Pulmonary artery endothelial cell (primary cell): ENCODE measurements around the gene CLTCL1. TPM values are rescaled to one million over a fixed set of nuclear protein-coding genes. Genes with fewer than 3 reads are reported as not detected.

Experiments used
- DNase-seq: peaks from one replicate; pipeline ENCODE4 v3.0.0-alpha.2; 2011; ENCODE audit warnings: low read depth, low spot score
- total RNA-seq: library from RNA; depleted of rRNA; stranded (reverse); fragments of >200 nt; gene quantifications from 2 replicates; pipeline ENCODE4 v1.2.3, GENCODE V29; 2014

Gene CLTCL1
- total RNA-seq, 1 donor from 2014 or later, result 4.4 TPM

DNA sequence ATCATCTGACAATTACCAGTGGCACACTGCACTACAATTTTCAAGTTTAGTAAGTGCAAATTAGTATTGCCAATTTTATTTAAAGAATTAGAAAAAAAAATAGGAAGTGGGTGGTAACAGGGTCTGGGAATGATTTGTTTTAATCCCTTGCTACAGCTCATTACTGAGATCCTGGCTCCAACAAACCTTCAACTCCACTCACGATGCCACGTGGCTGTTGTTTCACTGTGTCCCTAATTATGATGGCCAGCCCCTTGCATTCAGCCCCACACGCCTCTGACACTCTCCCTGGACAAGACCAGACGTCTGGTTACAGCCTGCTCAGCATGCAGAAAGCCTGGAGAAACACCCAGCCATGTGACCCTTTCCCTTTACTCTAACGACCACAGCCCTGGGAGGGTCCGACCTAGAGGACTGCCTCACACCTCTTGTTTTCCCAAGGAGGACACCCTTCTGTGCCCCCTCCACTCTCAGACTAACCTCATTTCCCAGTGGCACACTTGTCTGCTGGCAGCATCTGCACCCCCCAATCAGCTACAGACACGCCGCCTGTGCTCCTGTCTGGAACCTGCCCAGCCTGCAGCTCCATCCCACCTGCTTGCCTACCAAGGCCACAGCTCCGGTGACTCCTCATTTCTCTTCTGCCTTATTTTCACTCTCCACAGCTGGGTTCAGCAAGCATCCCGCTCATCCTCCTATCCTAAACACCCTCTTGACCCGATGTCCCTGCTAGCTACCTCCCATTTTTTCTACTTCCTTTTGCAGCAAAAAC is 94.5 kb downstream of the CLTCL1 start:
- no peak for DNase-seq

DNA sequence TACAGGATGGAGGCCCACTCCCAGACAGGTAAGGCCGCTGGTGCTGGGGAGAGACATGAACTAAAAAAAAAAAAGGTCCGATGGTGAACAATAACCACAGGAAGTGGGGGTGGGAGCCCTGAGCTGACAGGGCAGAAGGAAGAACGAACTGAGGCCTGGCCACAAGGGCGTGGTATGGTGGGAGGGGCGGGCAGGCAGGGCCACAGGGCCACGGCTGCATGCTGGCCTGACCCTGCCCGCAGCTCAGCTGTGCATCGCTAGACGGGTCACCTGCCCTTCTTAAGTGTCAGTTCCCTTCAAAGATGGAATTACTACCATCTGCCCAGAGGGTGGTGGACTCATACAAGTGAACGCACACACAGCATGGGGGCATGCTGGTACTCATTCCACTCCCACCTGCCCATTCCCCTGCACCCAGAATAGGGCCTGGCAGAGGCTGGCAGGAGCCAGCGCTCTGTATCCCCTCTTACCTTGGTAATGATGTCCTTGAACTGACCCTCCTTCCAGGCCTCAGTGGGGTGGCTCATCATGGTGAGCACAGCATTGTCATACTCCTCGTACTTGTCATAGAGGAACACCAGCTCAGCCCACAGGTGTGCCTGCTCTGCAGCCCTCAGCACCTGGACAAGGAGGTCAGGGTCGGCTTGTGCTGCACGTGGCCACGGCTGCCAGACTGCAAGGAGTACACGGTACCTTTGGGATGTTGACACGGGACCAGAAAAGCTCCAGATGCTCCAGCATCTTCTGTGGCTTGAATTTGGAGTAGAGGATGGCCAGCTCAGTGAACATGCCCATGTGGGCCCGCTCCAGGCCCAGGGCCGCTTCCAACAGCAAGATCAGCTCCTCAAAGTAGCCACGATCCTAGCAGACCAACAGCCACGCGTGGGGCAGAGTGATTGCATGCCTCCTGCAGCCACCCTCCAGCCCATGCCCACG is 95.5 kb downstream of the CLTCL1 start:
- DNase-seq, result no peak

DNA sequence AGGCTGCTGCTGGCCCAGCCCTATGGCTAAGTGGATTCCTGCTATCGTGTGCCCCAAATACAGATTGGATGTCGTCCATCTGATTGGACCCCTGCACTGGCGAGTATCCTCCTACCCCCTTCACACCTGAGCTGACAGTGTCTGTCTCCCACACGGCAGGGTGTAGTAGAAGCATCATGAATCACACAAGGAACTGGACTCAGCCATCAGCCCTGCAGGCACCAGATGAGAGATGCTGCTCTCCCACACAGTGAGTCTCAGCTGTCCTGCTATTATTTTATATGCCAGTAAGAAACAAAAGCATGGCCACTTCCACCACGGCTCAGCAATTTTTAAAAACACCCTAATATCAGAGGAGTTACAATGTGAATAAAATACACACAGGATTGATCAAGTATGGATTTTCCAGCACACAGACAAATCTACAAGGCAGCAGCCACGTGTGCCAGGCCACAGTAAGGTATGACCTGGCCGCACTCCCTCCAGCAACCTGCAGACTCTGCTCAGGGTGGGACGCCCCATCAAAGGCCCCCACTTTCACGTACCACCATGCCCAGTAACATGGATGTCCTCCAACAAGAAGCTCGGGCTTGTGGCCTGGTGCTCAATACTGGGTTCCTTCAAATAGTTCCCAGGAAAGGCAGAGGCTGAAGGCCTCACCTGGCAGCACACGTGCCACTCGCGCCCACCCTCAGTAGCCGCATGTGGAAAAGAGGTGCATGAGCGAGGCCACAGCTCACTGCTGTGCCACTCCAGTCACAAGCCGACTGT is 96.6 kb downstream of the CLTCL1 start:
- no peak for DNase-seq

- DNase-seq, result no peak
Observed at GRCh38 chr22:19193879-19194278, 97.6 kb downstream of the CLTCL1 start.

DNA sequence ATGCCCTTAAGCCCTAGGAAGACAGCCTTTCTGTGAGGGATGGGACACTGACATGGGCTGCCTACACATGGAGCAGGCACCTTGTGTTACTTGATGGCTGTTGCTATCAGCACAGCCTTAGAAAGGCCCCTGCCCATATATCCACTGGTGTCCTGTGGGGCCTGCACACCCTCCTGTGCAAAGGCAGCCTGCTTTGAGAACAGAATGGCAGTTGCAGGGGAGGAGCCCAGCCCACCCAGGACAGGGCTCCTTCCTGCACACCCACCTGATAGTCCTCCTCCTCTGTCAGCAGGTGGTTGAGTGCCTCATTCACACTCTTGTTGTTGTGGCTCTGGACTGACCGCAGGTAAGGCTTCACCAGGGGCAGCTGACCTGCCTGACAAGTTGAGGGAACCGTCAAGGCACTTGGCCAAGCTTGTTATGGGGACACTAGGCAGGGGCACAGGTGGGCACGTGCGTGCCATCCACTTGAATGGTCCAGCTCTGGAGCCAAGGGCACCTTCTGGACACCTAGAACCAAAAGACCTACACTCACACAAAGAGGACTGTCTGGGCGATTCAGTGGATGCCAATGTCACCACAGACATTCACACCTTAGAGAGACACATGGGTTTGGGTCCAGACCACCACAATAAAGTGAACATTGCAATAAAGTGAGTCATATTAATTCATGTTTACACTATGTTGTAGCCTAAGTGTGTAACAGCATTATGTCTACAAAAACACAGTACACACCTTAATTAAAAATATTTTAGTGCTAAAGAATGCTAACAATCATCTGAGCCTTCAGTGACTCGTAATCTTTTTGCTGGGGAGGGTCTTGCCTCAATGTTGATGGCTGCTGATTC is 103.6 kb downstream of the CLTCL1 start:
- no peak for DNase-seq

DNA sequence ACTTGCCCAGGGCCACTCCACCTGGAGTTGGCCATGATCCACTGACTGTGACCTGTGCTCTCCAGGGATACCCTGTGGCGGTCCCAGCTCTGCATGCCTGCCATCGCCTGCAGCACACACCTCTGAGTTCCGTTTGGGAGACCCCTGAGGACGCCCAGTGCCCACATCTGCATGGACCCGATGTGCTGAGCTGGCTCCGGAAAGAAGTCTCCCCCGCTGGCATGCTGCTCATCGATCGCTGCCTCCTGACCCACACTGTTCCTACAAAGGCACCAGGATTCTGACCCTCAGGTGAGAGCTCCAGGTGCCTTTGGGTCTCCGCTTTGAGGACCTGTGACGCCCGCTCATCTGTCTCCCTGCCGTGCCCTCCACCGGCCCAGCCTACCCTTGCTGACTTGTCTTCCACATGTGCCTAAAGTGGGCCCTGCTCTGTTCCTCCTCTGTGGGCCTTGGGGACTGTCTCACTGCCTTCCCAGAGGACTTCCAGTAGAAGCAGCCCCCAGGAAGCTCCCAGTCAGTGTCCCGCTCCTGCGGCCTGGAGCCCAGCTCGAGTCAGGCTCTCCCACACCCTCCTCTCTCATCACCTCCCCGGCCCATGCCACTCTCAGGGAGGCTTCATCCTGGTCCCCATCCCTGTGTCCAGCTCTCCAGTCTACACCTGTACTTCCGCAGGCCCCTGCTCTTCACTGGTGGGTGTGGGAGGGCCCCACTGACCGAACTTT is 107.1 kb downstream of the CLTCL1 start:
- no peak for DNase-seq

- no peak for DNase-seq
Observed at GRCh38 chr22:19183216-19183615, 108.3 kb downstream of the CLTCL1 start.

GRCh38 chr22:19182472-19183157 is 108.9 kb downstream of the CLTCL1 start:
- DNase-seq, result no peak

DNA sequence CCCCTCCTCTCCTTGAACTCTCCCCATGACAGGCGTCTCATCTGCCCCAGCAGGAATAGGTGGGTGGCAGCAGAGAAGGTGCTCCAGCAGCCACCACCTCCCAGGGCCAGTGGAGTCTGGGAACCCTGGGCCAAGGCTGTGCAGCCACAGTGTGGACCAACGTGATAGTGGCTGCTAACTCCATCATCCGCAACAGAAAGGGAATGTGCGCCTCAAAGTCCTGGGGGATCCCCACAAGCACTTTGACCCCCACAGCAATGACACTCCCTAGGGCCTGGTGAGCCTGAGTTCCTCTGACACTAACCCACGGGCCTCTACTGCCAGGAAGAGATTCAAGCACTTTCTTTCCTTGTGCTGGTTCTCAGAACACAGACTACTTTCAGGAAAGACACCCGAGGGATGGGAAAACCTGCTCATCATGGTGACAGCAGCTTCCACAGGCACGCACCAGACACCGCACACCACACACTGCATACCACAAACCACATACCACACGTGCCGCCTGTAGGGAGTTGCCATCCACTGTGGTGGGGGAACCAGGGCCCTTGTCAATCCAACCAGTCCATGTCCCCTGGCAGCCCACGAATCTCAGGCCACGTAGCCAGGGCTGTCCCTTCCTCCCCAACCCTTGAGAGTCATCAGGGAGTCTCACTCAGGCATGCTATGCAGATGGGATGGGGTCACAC is 109.6 kb downstream of the CLTCL1 start:
- DNase-seq, result no peak

GRCh38 chr22:19180740-19181410 is 110.6 kb downstream of the CLTCL1 start:
- DNase-seq, result no peak

- DNase-seq, result no peak
Observed at GRCh38 chr22:19180234-19180633, 111.3 kb downstream of the CLTCL1 start.

DNA sequence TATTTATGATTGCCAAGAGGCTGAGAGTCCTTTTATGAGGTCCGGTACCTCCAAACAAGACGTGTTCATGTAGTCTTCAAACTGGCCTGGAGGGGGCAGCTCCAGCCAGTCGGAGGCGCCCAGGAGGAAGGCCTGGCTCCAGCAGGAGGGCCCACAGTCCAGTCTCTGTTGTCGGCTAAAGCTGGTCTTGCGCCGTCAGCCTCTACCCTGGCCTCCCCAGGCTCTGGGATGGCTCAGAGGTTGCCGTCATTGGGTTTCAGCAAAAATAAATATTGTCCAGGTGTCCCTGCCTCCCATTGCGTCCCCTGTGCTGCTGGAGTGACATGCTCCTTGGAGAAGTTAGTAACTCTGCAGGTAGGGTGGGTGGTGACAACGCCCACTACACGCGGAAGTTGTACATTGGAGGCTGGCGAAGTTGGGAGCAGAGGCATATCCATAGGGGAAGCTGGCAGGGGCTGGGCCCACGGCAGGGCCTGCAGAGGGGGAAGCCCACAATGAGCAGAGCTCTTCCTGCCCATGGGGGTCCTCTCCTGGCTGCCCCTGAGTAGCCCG is 111.9 kb downstream of the CLTCL1 start:
- peak; percentile 69 for DNase-seq

DNA sequence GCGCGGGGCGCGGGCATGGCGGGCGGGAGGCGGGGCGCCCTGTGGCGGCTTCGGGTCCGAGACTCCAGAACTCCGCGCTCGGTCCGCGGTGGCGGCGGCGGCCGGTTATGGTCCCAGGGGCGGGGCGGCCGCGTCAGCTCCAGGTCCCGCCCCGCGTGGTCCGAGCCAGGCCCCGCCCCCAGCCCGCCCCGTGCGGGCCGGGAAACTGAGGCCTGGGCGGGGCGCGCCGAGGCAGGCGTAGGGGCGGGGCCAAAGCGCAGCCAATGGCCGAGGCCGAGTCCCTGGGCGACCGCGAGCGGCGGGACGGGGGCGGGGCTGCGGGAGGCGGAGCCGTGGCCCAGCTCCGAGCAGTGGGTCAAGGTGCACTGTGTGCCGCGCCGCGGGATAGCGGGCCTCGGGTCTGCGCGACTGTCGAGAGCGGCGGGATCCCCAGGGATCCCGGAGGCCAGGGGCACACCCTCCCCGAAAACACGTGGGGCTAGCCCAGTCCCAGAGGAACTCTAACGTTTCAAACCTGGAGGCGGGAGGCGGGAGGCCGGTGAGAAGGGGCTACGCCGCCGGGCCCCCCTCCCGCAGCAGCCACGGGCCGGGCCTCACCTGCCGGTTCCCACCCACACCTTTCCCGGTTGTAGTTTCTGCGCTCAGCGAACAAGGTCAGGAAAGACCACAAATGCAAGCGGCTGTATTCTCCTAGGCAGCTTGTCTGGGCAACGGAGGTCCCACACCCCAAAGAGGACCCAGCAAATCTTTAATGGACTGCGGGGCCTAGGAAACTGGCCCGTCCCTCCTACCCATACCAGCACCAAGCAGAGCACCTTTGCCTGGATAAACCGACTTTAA is 112.6 kb downstream of the CLTCL1 start, which contains the start of gene SLC25A1:
TSS of gene SLC25A1 (minus strand) at position 80 of the 840 bp plus-strand sequence. CDS start at position 17, 63 bp downstream.
- peak; percentile 48 for DNase-seq

- no peak for DNase-seq
Observed at GRCh38 chr22:19178065-19178656, 113.4 kb downstream of the CLTCL1 start.

GRCh38 chr22:19177164-19178064 is 114.1 kb downstream of the CLTCL1 start:
- DNase-seq, result no peak

DNA sequence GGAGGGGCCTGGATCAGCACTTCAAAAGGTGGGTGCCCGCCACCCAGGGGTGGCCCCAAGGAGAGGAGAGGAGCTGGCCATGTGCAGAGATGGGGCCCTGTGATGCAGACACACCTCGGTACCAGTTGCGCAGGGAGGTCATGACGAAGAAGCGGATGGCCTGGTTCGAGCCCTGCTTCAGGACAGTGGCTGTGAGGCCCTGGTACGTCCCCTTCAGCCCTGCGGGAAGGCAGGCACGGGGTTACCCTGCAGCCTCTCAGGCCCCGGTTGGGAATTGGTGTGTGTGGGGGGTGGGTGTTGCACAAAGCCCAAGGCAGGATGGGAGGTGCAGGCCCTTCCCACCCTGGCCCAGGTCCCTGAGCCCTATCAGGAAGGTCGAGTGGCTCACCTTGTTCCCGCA is 114.8 kb downstream of the CLTCL1 start:
- DNase-seq, result no peak
